Esophagus squamous epithelium (tissue), 5 donors: ENCODE measurements around the gene TCF19. TPM values are rescaled to one million over a fixed set of nuclear protein-coding genes. Genes with fewer than 3 reads are reported as not detected.

Experiments
- DNase-seq: peaks from one replicate; lab custom pipeline; 2025; lab: John Stamatoyannopoulos, UW
- H3K27ac ChIP-seq, 4 donors: fragments of 200-600 bp; sonication (generic); one replicate each; pipeline ENCODE4 v1.5.1; 2016 to 2019; ENCODE audit warnings: mild to moderate bottlenecking in 1 of 4
- H3K27me3 ChIP-seq, 4 donors: fragments of 200-600 bp; sonication (generic); 1 replicate in 3 of 4; 2 replicates in 1 of 4; pipeline versions ENCODE4 v1.5.1 to v1.6.0; 2017 to 2021; ENCODE audit warnings: antibody characterized with exemption in 1 of 4
- H3K36me3 ChIP-seq, 3 donors: fragments of 200-600 bp; sonication (generic); one replicate each; pipeline ENCODE4 v1.5.1; 2016 to 2019
- H3K4me1 ChIP-seq, 3 donors: fragments of 200-600 bp; sonication (generic); one replicate each; pipeline ENCODE4 v1.5.1; 2017 to 2019
- H3K4me3 ChIP-seq, 4 donors: fragments of 200-600 bp; sonication (generic); 1 replicate in 3 of 4; 2 replicates in 1 of 4; pipeline ENCODE4 v1.5.1; 2016 to 2019; ENCODE audit warnings: mild to moderate bottlenecking in 2 of 4, moderate library complexity in 1 of 4
- H3K9me3 ChIP-seq, 3 donors: fragments of 200-600 bp; sonication (generic); one replicate each; pipeline ENCODE4 v1.5.1; 2016 to 2019
- CTCF ChIP-seq, 6 experiments: fragments of 450-650 bp in 4 of 6; fragments of 200-600 bp in 2 of 6; sonication (generic) in 2 of 6; IDR thresholded peaks; one replicate each; pipeline ENCODE4 v1.5.1; 2016 to 2019; ENCODE audit warnings: antibody characterized with exemption in 6 of 6, mild to moderate bottlenecking in 4 of 6, moderate library complexity in 4 of 6
- POLR2A ChIP-seq, 4 donors: fragments of 450-650 bp; IDR thresholded peaks; one replicate each; pipeline ENCODE4 v1.6.1; 2017; ENCODE audit warnings: antibody characterized with exemption in 4 of 4, mild to moderate bottlenecking in 4 of 4, moderate library complexity in 3 of 4
- WGBS, 2 donors: methylation state at CpG; one replicate each; pipeline ENCODE4 v1.1.5; 2018; 5-methylcytosine and 5-hydroxymethylcytosine counted together
- intact Hi-C: fragments of 100-400 bp; cut with DNase I; formaldehyde crosslinking; loops from one replicate; pipeline ENCODE4 v1.15.0; 2022
- total RNA-seq, 4 donors: library from RNA; depleted of rRNA; stranded (reverse); fragments of >200 nt; gene quantifications; one replicate each; pipeline ENCODE4 v1.1.0, GENCODE V29; 2016
- donor health status: DM: yes; HTN: yes; CAD: no.

The TCF19 gene
- total RNA-seq, 4 donors from 2014 or later = 12.2 to 17.2 (median 16.6) TPM

GRCh38 chr6:31125162-31125561 is 33.2 kb upstream of the TCF19 start:
- WGBS, 2 donors = 26 to 40% methylated on average over 7 of the region's 8 CpGs
- H3K27ac ChIP-seq = peak overlapping the region; percentile 25 to 57 (median 41)
- DNase-seq = no peak

GRCh38 chr6:31125586-31126363 is 32.6 kb upstream of the TCF19 start:
- TF ChIP-seq POLR2A (IDR thresholded peaks at IDR 0.05) = no peak
- no peak for TF ChIP-seq CTCF (IDR thresholded peaks at IDR 0.05)
- Histone ChIP-seq H3K27ac (peak overlapping the region in 3 of 4 donors; percentile 21 to 57 (median 28)), H3K4me1 (peaks cover 4 to 73% (median 23%) of the 10 kb centered on the region in 3 donors), H3K9me3 (no peaks in the 10 kb centered on the region), H3K36me3 (no peaks in the 10 kb centered on the region), H3K27me3 (peaks cover 0 to 3% (median 0%) of the 10 kb centered on the region in 4 donors), H3K4me3 (no peak overlapping the region)
- intact Hi-C loops = no loop called here
- DNase-seq = no peak
- WGBS, 2 donors = 36 to 49% methylated on average over 6 to 9 of the region's 12 CpGs

More at GRCh38 chr6:31125162-31125561, 33.2 kb upstream of the TCF19 start:
- Histone ChIP-seq H3K4me1 (peaks cover 4 to 73% (median 23%) of the 10 kb centered on the region in 3 donors), H3K4me3 (no peak overlapping the region), H3K36me3 (no peaks in the 10 kb centered on the region), H3K9me3 (no peaks in the 10 kb centered on the region), H3K27me3 (peaks cover 0 to 3% (median 0%) of the 10 kb centered on the region in 4 donors)
- TF ChIP-seq POLR2A (IDR thresholded peaks at IDR 0.05) (no peak), CTCF (IDR thresholded peaks at IDR 0.05) (no peak)
- intact Hi-C loops = no loop called here

- H3K4me1 ChIP-seq = peaks cover 4 to 73% (median 23%) of the 10 kb centered on the region in 3 donors
- TF ChIP-seq CTCF (IDR thresholded peaks at IDR 0.05) (no peak), POLR2A (IDR thresholded peaks at IDR 0.05) (no peak)
- intact Hi-C loops = no loop called here
These were observed 31.8 kb upstream of the TCF19 start for GRCh38 chr6:31126396-31127175.

GRCh38 chr6:31128093-31128676 is 30.2 kb upstream of the TCF19 start:
- no peak overlapping the region for H3K4me3 ChIP-seq
- 3 to 8% methylated on average over 3 to 8 of the region's 8 CpGs for WGBS, 2 donors
- H3K27me3 ChIP-seq = peaks cover 0 to 3% (median 0%) of the 10 kb centered on the region in 4 donors
- TF ChIP-seq POLR2A (IDR thresholded peaks at IDR 0.05) = no peak
- TF ChIP-seq CTCF (IDR thresholded peaks at IDR 0.05) = peak; percentile 63 to 87 (median 77)
- H3K27ac ChIP-seq = no peak overlapping the region
- H3K9me3 ChIP-seq = no peaks in the 10 kb centered on the region
- H3K4me1 ChIP-seq = peaks cover 4 to 61% (median 17%) of the 10 kb centered on the region in 3 donors
- H3K36me3 ChIP-seq = no peaks in the 10 kb centered on the region
- DNase-seq = no peak
- intact Hi-C loops = no loop called here

More at GRCh38 chr6:31126396-31127175, 31.8 kb upstream of the TCF19 start:
- peak overlapping the region in 2 of 4 donors; percentile 5 to 57 for H3K27ac ChIP-seq
- WGBS, 2 donors = 58 to 64% methylated on average over 14 of the region's 16 CpGs
- DNase-seq = no peak
- H3K27me3 ChIP-seq = peaks cover 0 to 3% (median 0%) of the 10 kb centered on the region in 4 donors
- H3K4me3 ChIP-seq = no peak overlapping the region
- no peaks in the 10 kb centered on the region for H3K36me3 ChIP-seq
- H3K9me3 ChIP-seq = no peaks in the 10 kb centered on the region
